Naive thymus-derived CD4-positive, alpha-beta T cell (primary cell): ENCODE results near the gene EHD3. TPM values are rescaled to one million over a fixed set of nuclear protein-coding genes. Genes with fewer than 3 reads are reported as not detected.
A peak's percentile ranks its signal among the peaks of the same experiment; 100 is the strongest.

Experiments used
- ATAC-seq: fragments of 150-1000 bp; cut with Tn5 transposase; 2 replicates; pipeline ENCODE4 v1.10.0; 2021; ENCODE audit warnings: mild to moderate bottlenecking, moderate library complexity
- CTCF ChIA-PET: fragments of 350-600 bp; sonication (Branson Sonifier 250); formaldehyde crosslinking; loops from one replicate; lab custom pipeline; 2021; ENCODE audit warnings: antibody characterized with exemption; lab: Charles Lee
- POLR2A ChIA-PET: fragments of 350-600 bp; sonication (Branson Sonifier 250); formaldehyde crosslinking; loops from one replicate; lab custom pipeline; 2021; ENCODE audit warnings: antibody characterized with exemption, inconsistent platforms; lab: Charles Lee
- DNase-seq, 9 donors: peaks; one replicate each; pipeline versions ENCODE4 v3.0.0 to v3.0.0-alpha.2; 2020 to 2022; ENCODE audit warnings: mixed read lengths in 1 of 9
- H3K27ac ChIP-seq: one replicate; pipeline ENCODE4 v1.7.0; 2013; ENCODE audit warnings: mild to moderate bottlenecking, low read depth, low read length, moderate library complexity
- H3K27me3 ChIP-seq, 2 donors: one replicate each; pipeline ENCODE4 v1.7.0; 2013; ENCODE audit warnings: low read length in 2 of 2, mild to moderate bottlenecking in 2 of 2, moderate library complexity in 2 of 2; ENCODE audit not compliant: control insufficient read depth in 2 of 2, insufficient read depth in 2 of 2
- H3K36me3 ChIP-seq, 3 experiments: 1 replicate in 2 of 3; 2 replicates in 1 of 3; pipeline ENCODE4 v1.7.0; 2013; ENCODE audit warnings: low read length in 3 of 3, mild to moderate bottlenecking in 3 of 3, moderate library complexity in 1 of 3; ENCODE audit not compliant: insufficient read depth in 3 of 3, control insufficient read depth in 2 of 3
- H3K4me1 ChIP-seq, 2 donors: one replicate each; pipeline ENCODE4 v1.7.0; 2013; ENCODE audit warnings: low read length in 2 of 2, mild to moderate bottlenecking in 2 of 2, moderate library complexity in 1 of 2; ENCODE audit not compliant: control insufficient read depth in 2 of 2, insufficient read depth in 2 of 2
- H3K4me3 ChIP-seq: 2 replicates; pipeline ENCODE4 v1.7.0; 2013; ENCODE audit warnings: mild to moderate bottlenecking, low read length
- H3K9me3 ChIP-seq, 3 experiments: 1 replicate in 2 of 3; 2 replicates in 1 of 3; pipeline ENCODE4 v1.7.0; 2013; ENCODE audit warnings: low read length in 3 of 3; ENCODE audit not compliant: control insufficient read depth in 2 of 3
- H3K27ac Mint-ChIP-seq, 9 donors: one replicate each; pipeline ENCODE4 v1.8.0; 2020 to 2022; ENCODE audit warnings: mixed read lengths in 9 of 9, mild to moderate bottlenecking in 8 of 9, moderate library complexity in 5 of 9, inconsistent platforms in 2 of 9
- H3K27me3 Mint-ChIP-seq, 5 donors: one replicate each; pipeline ENCODE4 v1.8.0; 2021 to 2022; ENCODE audit warnings: mixed read lengths in 5 of 5, mild to moderate bottlenecking in 1 of 5
- H3K36me3 Mint-ChIP-seq, 5 donors: one replicate each; pipeline ENCODE4 v1.8.0; 2020 to 2022; ENCODE audit warnings: mixed read lengths in 5 of 5, mild to moderate bottlenecking in 3 of 5, inconsistent platforms in 1 of 5
- H3K4me1 Mint-ChIP-seq, 7 donors: one replicate each; pipeline ENCODE4 v1.8.0; 2020 to 2022; ENCODE audit warnings: mixed read lengths in 7 of 7, mild to moderate bottlenecking in 3 of 7, inconsistent platforms in 1 of 7
- H3K4me3 Mint-ChIP-seq, 10 donors: one replicate each; pipeline ENCODE4 v1.8.0; 2020 to 2022; ENCODE audit warnings: mild to moderate bottlenecking in 10 of 10, mixed read lengths in 10 of 10, moderate library complexity in 6 of 10, inconsistent platforms in 2 of 10
- H3K9me3 Mint-ChIP-seq, 11 donors: one replicate each; pipeline ENCODE4 v1.8.0; 2020 to 2022; ENCODE audit warnings: mixed read lengths in 11 of 11, mild to moderate bottlenecking in 4 of 11, inconsistent platforms in 1 of 11, moderate library complexity in 1 of 11
- intact Hi-C, 2 donors: fragments of 100-400 bp; cut with micrococcal nuclease; formaldehyde crosslinking; loops; one replicate each; pipeline ENCODE4 v1.15.1; 2023
- polyA plus RNA-seq, 2 donors: library from polyadenylated mRNA; unstranded; fragments of 300-500 nt; fragmentation: Illumina TruSeq; gene quantifications; one replicate each; pipeline ENCODE4 v1.2.3, GENCODE V29; 2021
- total RNA-seq, 6 experiments: library from RNA in 5 of 6; stranded (reverse) in 5 of 6; gene quantifications; 1 replicate in 5 of 6; 2 replicates in 1 of 6; pipeline ENCODE4 v1.2.3 and lab custom pipeline; 2021 to 2026

The EHD3 gene
- total and polyA plus RNA-seq, 7 experiments from 2014 or later, result 1.6 to 4.6 (median 3.8) TPM

DNA sequence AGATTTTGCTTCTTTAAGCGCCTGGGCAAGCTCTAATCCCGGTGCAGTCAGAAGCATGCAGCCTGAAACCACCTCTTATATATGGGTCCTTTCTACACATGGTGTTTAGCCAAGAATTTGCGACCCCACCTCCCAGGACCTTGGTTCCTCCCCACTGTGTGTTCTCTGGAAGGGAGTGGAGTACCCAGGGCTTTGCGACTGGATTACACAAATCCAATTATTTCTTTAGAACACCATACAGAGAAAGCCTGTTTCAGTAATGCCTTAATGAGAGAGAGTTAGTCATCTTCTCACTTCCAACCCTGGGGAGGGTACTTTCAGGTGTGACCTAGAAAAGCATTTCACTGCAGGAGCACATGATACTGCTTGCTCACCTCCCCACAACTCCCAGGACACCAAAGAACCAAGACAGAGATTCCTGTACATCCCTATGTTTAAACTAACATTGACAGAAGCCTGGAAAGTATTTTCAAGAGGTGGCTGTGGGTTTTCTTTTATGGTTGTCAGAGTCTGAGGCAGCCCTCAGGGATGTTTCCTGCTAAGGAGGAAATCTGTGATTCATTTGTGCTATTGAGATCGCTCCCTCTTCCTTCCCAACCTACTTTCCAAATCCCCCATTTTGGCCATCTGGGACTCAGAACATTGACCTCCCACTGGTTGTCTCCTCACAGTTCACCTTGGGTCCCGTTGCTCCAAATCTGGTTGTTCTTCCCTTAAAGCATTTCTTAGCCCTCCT, 16.3 kb upstream of the EHD3 start, which contains the start of gene CAPN14:
Gene CAPN14, minus strand, starts transcription at position 51 of the 736 bp plus-strand sequence. CDS start 12,068 bp downstream, outside the sequence.
- peaks cover 2 to 29% (median 16%) of the 10 kb centered on the region in 5 donors for H3K27me3 Mint-ChIP-seq
- intact Hi-C loops, result no loop called here
- no peaks in the 10 kb centered on the region for H3K9me3 Mint-ChIP-seq
- Histone ChIP-seq H3K9me3 (no peaks in the 10 kb centered on the region), H3K27me3 (no peaks in the 10 kb centered on the region), H3K36me3 (no peaks in the 10 kb centered on the region), H3K4me1 (peaks cover 0 to 8% of the 10 kb centered on the region in 2 donors), H3K27ac (no peak within 1 kb of the TSS), H3K4me3 (no peak within 1 kb of the TSS)
- DNase-seq (no peak), ATAC-seq (no peak)
- no peak within 1 kb of the TSS for H3K27ac Mint-ChIP-seq
- no peak within 1 kb of the TSS for H3K4me3 Mint-ChIP-seq
- H3K36me3 Mint-ChIP-seq, result peaks cover 0 to 4% (median 0%) of the 10 kb centered on the region in 5 donors
- POLR2A ChIA-PET, result no interaction called here
- CTCF ChIA-PET, result no interaction called here
- H3K4me1 Mint-ChIP-seq, result peaks cover 5 to 49% (median 15%) of the 10 kb centered on the region in 7 donors

DNA sequence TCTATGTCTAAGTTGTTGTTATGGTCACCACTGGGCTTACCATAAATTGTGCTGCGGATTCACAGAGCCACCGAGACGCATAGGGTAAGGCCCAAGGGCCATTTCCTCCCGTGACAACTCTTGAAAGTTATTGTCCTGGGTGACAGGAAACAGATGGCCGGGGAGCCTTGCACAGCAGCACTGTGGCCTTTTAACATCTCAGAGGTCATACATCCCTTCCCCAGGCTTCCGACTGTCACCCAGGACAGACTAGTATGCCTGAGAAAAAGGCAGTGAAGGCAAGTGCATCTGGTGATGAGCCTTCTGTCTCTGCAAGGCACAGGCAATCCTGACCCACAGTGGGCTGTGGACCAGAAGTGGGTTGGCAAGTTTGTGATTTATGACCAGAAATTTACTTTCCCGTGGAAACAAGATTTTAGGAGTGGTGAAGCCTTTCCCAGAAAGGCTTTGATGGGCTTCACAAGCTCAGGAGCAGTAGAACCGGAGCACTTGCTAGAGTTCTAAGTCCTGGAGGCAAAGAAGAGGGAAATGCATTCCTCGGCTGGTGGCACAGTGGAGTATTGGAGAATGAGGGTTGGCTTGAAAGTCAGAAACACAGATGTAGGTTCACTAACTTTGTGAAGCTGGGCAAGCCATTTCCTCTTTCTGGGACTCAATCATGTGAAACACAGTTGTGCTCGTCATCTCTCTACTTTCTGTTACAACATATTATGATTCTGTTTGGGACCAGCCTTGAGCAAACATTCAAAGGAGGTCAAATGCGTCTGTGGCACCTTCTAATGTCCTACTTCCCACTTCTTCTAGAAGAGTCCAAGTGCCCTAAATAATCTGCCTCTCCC, 14.6 kb upstream of the EHD3 start:
- intact Hi-C loops, result no loop called here
- H3K4me1 Mint-ChIP-seq, result peaks cover under 1 to 43% (median 9%) of the 10 kb centered on the region in 7 donors
- H3K4me3 Mint-ChIP-seq, result no peak overlapping the region
- H3K9me3 Mint-ChIP-seq, result no peaks in the 10 kb centered on the region
- no peak for DNase-seq
- H3K27ac ChIP-seq, result no peak overlapping the region
- H3K27ac Mint-ChIP-seq, result no peak overlapping the region
- peaks cover 19 to 39% (median 30%) of the 10 kb centered on the region in 5 donors for H3K27me3 Mint-ChIP-seq
- ATAC-seq, result peak; percentile 72
- peaks cover 0 to 1% of the 10 kb centered on the region in 2 donors for H3K4me1 ChIP-seq
- no peaks in the 10 kb centered on the region for H3K27me3 ChIP-seq
- H3K9me3 ChIP-seq, result no peaks in the 10 kb centered on the region
- peaks cover 0 to 7% (median 4%) of the 10 kb centered on the region in 5 donors for H3K36me3 Mint-ChIP-seq
- CTCF ChIA-PET, result no interaction called here
- no peak overlapping the region for H3K4me3 ChIP-seq
- no peaks in the 10 kb centered on the region for H3K36me3 ChIP-seq
- POLR2A ChIA-PET, result no interaction called here

DNA sequence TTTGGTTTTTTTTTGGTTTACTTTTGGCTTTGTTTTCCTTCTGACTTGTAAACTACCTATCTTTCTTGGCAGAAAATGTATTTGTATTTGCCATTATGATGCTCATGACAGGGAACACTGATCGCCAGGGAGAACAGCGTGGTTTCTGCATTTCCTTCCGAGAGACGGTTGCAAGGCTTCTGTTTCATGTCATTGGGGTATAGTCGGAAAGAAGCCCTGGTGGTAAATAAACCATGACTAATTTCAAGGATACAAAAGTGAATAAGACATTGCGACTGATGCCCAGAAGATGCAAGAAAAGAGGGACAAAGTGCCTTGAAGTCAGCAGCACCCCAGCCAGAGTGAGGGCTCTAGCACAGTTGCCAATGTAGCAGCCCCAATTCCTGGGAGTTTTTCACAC, 12.4 kb upstream of the EHD3 start:
- no peak overlapping the region for H3K27ac ChIP-seq
- peaks cover 0 to 32% (median 0%) of the 10 kb centered on the region in 7 donors for H3K4me1 Mint-ChIP-seq
- peaks cover 0 to 11% (median 4%) of the 10 kb centered on the region in 5 donors for H3K36me3 Mint-ChIP-seq
- intact Hi-C loops, result no loop called here
- H3K9me3 Mint-ChIP-seq, result no peaks in the 10 kb centered on the region
- no peak for DNase-seq
- no peaks in the 10 kb centered on the region for H3K36me3 ChIP-seq
- no peak for ATAC-seq
- H3K4me3 Mint-ChIP-seq, result no peak overlapping the region
- H3K4me1 ChIP-seq, result no peaks in the 10 kb centered on the region
- POLR2A ChIA-PET, result no interaction called here
- no peak overlapping the region for H3K27ac Mint-ChIP-seq
- no peaks in the 10 kb centered on the region for H3K27me3 ChIP-seq
- CTCF ChIA-PET, result interaction anchor here (1.0 kb wide), 1 partner anchor 83 kb away, joined by 4 read pairs; no protein-coding TSS in a partner anchor
- H3K9me3 ChIP-seq, result no peaks in the 10 kb centered on the region
- peaks cover 19 to 42% (median 34%) of the 10 kb centered on the region in 5 donors for H3K27me3 Mint-ChIP-seq
- no peak overlapping the region for H3K4me3 ChIP-seq

DNA sequence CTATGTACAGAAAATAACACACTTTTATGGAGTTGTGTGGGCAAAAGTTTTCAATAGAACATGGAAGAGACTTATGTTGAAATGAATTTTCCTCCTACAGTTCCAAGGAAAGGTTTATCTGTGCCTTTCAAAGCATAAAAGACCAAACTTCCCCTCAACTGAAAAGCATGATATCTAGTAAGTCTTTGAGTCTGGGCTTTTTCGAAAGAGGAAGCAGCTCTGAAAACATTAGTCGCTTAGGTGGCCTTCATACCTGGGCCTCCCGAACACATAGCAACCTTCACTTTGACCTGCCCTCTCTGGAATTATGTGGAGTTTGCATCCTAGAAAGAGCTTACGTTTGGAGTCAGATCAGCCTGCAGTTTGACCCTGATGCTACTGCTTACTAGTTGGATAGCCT, 11.9 kb upstream of the EHD3 start:
- no peak overlapping the region for H3K4me3 Mint-ChIP-seq
- ATAC-seq, result no peak
- H3K9me3 Mint-ChIP-seq, result no peaks in the 10 kb centered on the region
- H3K27me3 Mint-ChIP-seq, result peaks cover 19 to 42% (median 34%) of the 10 kb centered on the region in 5 donors
- ChIA-PET CTCF (no interaction called here), POLR2A (no interaction called here)
- Histone ChIP-seq H3K4me3 (no peak overlapping the region), H3K27ac (no peak overlapping the region), H3K9me3 (no peaks in the 10 kb centered on the region), H3K27me3 (no peaks in the 10 kb centered on the region), H3K4me1 (no peaks in the 10 kb centered on the region), H3K36me3 (no peaks in the 10 kb centered on the region)
- peaks cover 0 to 28% (median 0%) of the 10 kb centered on the region in 7 donors for H3K4me1 Mint-ChIP-seq
- no peak for DNase-seq
- H3K36me3 Mint-ChIP-seq, result peaks cover 0 to 11% (median 4%) of the 10 kb centered on the region in 5 donors
- intact Hi-C loops, result no loop called here
- H3K27ac Mint-ChIP-seq, result no peak overlapping the region

DNA sequence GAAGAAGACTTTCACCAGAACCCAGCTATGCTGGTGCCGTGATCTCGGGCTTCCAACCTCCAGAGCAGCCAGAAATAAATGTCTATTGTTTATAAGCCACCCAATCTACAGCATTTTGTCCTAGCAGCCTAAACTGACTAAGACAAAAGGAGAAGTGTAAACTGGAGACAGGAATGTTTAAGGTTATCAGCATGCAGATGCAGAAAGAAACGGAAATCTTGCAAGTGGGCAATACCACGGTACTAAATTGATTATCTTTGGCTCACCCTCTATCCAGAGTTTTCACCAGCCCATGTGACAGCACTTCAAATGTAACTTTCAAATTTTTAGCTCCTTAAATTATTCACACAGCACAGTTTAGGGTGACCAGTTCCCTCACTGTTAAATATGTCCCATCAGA, 10.9 kb upstream of the EHD3 start:
- Histone ChIP-seq H3K27me3 (no peaks in the 10 kb centered on the region), H3K4me3 (no peak overlapping the region), H3K36me3 (no peaks in the 10 kb centered on the region), H3K4me1 (no peaks in the 10 kb centered on the region), H3K27ac (no peak overlapping the region), H3K9me3 (no peaks in the 10 kb centered on the region)
- Mint-ChIP-seq H3K9me3 (no peaks in the 10 kb centered on the region), H3K4me3 (no peak overlapping the region), H3K27ac (no peak overlapping the region), H3K36me3 (peaks cover 0 to 11% (median 4%) of the 10 kb centered on the region in 5 donors), H3K27me3 (peaks cover 21 to 49% (median 38%) of the 10 kb centered on the region in 5 donors), H3K4me1 (peaks cover 0 to 19% (median 0%) of the 10 kb centered on the region in 7 donors)
- CTCF ChIA-PET, result no interaction called here
- POLR2A ChIA-PET, result no interaction called here
- intact Hi-C loops, result no loop called here
- ATAC-seq (no peak), DNase-seq (no peak)

DNA sequence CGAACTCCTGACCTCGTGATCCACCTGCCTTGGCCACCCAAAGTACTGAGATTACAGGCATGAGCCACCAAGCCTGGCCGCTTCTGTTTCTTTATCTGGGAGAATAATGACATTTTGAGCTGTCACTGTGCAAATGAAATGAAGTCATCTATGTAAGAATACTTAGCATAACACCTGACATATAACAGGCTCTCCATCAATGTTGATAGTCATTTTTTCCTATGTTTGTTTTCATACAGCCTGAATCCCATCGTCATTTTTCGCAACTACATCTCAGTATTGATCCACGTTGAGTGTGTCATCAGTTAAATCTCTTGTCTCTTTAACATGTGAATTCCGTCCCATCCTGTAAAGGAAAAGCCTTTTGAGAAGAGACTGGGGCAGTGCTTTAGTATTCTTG, 10.2 kb upstream of the EHD3 start:
- Mint-ChIP-seq H3K36me3 (peaks cover 0 to 11% (median 4%) of the 10 kb centered on the region in 5 donors), H3K27ac (no peak overlapping the region), H3K4me3 (no peak overlapping the region), H3K27me3 (peaks cover 21 to 53% (median 37%) of the 10 kb centered on the region in 5 donors), H3K9me3 (no peaks in the 10 kb centered on the region), H3K4me1 (peaks cover 0 to 15% (median 0%) of the 10 kb centered on the region in 7 donors)
- H3K4me3 ChIP-seq, result no peak overlapping the region
- intact Hi-C loops, result no loop called here
- POLR2A ChIA-PET, result no interaction called here
- CTCF ChIA-PET, result interaction anchor here (0.7 kb wide), 1 partner anchor 8 kb away, joined by 6 read pairs; no protein-coding TSS in a partner anchor
- no peaks in the 10 kb centered on the region for H3K9me3 ChIP-seq
- ATAC-seq (no peak), DNase-seq (no peak)
- no peak overlapping the region for H3K27ac ChIP-seq
- H3K36me3 ChIP-seq, result no peaks in the 10 kb centered on the region
- no peaks in the 10 kb centered on the region for H3K27me3 ChIP-seq
- no peaks in the 10 kb centered on the region for H3K4me1 ChIP-seq
